ENCODE data around the gene GMDS. TPM values are rescaled to one million over a fixed set of nuclear protein-coding genes. Genes with fewer than 3 reads are reported as not detected.

GMDS gene
- total and polyA plus RNA-seq, 2 of the 8 experiments (the other 6 are each of a cell fraction or from before 2014, with no cell fraction given) = 16.8 to 50.0 TPM

DNA sequence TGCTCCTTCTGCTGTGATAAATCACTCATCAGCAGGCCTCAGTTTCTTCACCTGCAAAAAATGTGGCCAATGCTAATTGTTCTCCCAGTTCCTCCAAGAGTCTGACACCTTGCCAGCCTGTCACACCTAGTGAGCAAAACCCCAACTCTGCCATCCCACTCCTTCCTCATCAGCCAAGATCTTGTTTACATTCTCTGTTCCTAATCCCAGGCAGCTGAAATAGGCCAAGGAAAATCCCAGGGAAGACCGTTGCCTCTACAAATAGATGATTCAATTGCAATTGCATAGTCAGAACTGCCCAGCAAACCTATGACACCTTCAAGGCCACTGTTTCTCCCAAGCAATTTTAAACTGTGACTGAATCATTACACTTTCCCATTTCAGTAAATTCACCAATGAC lies 78.7 kb downstream of the GMDS start:
- no peak for FAIRE-seq
- no peak overlapping the region for H2BK20ac ChIP-seq (ENCODE audit: low read length)
- ChIA-PET POLR2A (ENCODE audit: partially characterized antibody) (no interaction called here), CTCF (ENCODE audit: partially characterized antibody) (interaction anchor here (2.3 kb wide), 1 partner anchor 9 kb away, joined by 8 read pairs; no protein-coding TSS in a partner anchor)
- H4K20me1 ChIP-seq (replicated peaks in 1 of 2; ENCODE audit: control insufficient read depth in 1 of 2, insufficient read depth in 2 of 2, low read length in 2 of 2) = no peaks in the 10 kb centered on the region
- H3K9me3 ChIP-seq (ENCODE audit: insufficient read depth in 2 of 2, low read depth in 1 of 2, low read length in 1 of 2) = peaks cover 7 to 13% of the 10 kb centered on the region in 2 experiments; a peak in 3 of 4 replicates
- no peak overlapping the region for H3K23ac ChIP-seq (ENCODE audit: insufficient read length)
- no peak overlapping the region for H2AK5ac ChIP-seq (ENCODE audit: low read depth, low read length)
- no peak overlapping the region for H3K4me3 ChIP-seq (ENCODE audit: extremely low read depth in 1 of 4, insufficient read depth in 2 of 4, low read depth in 3 of 4, low read length in 4 of 4)
- H2AFZ ChIP-seq (ENCODE audit: low read length) = no peak overlapping the region
- H2BK15ac ChIP-seq (ENCODE audit: low read length) = no peak overlapping the region
- H4K91ac ChIP-seq (replicated peaks; ENCODE audit: insufficient read length, low read length) = no peak overlapping the region
- no peak for DNase-seq (ENCODE audit: low read depth in 1 of 2, low spot score in 2 of 2)
- no peak overlapping the region for H2BK5ac ChIP-seq (ENCODE audit: low read depth, low read length)
- H3K79me1 ChIP-seq (ENCODE audit: low read depth, low read length) = 0 out of 2 replicates have a peak, but pooled peaks cover 3% of the 10 kb centered on the region
- peaks cover 0 to 3% (median 0%) of the 10 kb centered on the region in 4 experiments; a peak in 2 of 7 replicates for H3K4me1 ChIP-seq (replicated peaks in 1 of 4; ENCODE audit: control insufficient read depth in 3 of 4, insufficient read depth in 4 of 4, low read length in 3 of 4)
- no peak overlapping the region for H3K9ac ChIP-seq (replicated peaks in 1 of 4; ENCODE audit: extremely low read depth in 1 of 4, low read depth in 3 of 4, low read length in 3 of 4)
- no peak overlapping the region for H3K14ac ChIP-seq (ENCODE audit: insufficient read length)
- WGBS, 2 experiments (ENCODE audit: extremely low coverage in 1 of 2, insufficient coverage in 1 of 2, insufficient read length in 1 of 2, insufficient replicate concordance in 2 of 2, low coverage in 1 of 2, low lambda C conversion rate in 2 of 2, missing lambda C conversion rate in 1 of 2) = 100% methylated on average over 1 of the region's 1 CpG; no CpG with 5 or more reads in 1 of the 2 experiments
- H2BK120ac ChIP-seq (replicated peaks; ENCODE audit: low read depth, low read length) = no peak overlapping the region
- H3K4me2 ChIP-seq (ENCODE audit: insufficient read depth in 1 of 2, low read depth in 2 of 2, low read length in 2 of 2) = no peak overlapping the region
- H3K23me2 ChIP-seq (ENCODE audit: low read depth, low read length) = no peaks in the 10 kb centered on the region
- no peak overlapping the region for H3K4ac ChIP-seq (replicated peaks; ENCODE audit: insufficient read length, low read depth, low read length)
- no peak overlapping the region for H4K5ac ChIP-seq (ENCODE audit: insufficient read length, low read depth, low read length)
- H3K18ac ChIP-seq (ENCODE audit: extremely low read depth, low read length) = no peak overlapping the region
- no peaks in the 10 kb centered on the region for H3K27me3 ChIP-seq (replicated peaks in 1 of 4; ENCODE audit: control insufficient read depth in 3 of 4, extremely low read depth in 1 of 4, insufficient read depth in 3 of 4, low read length in 3 of 4)
- H3K79me2 ChIP-seq (ENCODE audit: control insufficient read depth in 1 of 2, insufficient read depth in 2 of 2, low read length in 2 of 2) = peaks cover 0 to 30% of the 10 kb centered on the region in 2 experiments; a peak in 2 of 4 replicates
- H2BK12ac ChIP-seq (ENCODE audit: low read depth, low read length) = no peak overlapping the region
- no peak overlapping the region for H3K27ac ChIP-seq (ENCODE audit: low read depth, low read length)
- H3K36me3 ChIP-seq (ENCODE audit: control insufficient read depth in 2 of 4, insufficient read depth in 4 of 4, low read length in 3 of 4) = 0 out of 8 replicates have a peak, but pooled peaks cover 0 to 7% (median 0%) of the 10 kb centered on the region in 4 experiments
- H3K56ac ChIP-seq (replicated peaks; ENCODE audit: insufficient read length, low read depth, low read length) = no peak overlapping the region
- H4K8ac ChIP-seq (ENCODE audit: extremely low read depth, insufficient read depth, low read length) = no peak overlapping the region
- TF ChIP-seq NANOG (IDR thresholded peaks at IDR 0.05; ENCODE audit: insufficient read depth, low read depth, low read length, poor library complexity, severe bottlenecking) = no peak
- TF ChIP-seq KDM5A (IDR thresholded peaks at IDR 0.05; ENCODE audit: low read length) = no peak
- TF ChIP-seq SP4 (IDR thresholded peaks at IDR 0.05; ENCODE audit: low read length) = no peak
- no peak for TF ChIP-seq SAP30 (IDR thresholded peaks at IDR 0.05; ENCODE audit: insufficient read depth, insufficient replicate concordance, low read length)
- no peak for TF ChIP-seq SIRT6 (IDR thresholded peaks at IDR 0.05; ENCODE audit: low read length)
- TF ChIP-seq, protein P1, sequence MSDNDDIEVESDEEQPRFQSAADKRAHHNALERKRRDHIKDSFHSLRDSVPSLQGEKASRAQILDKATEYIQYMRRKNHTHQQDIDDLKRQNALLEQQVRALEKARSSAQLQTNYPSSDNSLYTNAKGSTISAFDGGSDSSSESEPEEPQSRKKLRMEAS (IDR thresholded peaks at IDR 0.05) = no peak
- TF ChIP-seq, protein P2, sequence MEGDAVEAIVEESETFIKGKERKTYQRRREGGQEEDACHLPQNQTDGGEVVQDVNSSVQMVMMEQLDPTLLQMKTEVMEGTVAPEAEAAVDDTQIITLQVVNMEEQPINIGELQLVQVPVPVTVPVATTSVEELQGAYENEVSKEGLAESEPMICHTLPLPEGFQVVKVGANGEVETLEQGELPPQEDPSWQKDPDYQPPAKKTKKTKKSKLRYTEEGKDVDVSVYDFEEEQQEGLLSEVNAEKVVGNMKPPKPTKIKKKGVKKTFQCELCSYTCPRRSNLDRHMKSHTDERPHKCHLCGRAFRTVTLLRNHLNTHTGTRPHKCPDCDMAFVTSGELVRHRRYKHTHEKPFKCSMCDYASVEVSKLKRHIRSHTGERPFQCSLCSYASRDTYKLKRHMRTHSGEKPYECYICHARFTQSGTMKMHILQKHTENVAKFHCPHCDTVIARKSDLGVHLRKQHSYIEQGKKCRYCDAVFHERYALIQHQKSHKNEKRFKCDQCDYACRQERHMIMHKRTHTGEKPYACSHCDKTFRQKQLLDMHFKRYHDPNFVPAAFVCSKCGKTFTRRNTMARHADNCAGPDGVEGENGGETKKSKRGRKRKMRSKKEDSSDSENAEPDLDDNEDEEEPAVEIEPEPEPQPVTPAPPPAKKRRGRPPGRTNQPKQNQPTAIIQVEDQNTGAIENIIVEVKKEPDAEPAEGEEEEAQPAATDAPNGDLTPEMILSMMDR (IDR thresholded peaks at IDR 0.05; ENCODE audit: control extremely low read depth in 1 of 3, insufficient read depth in 1 of 3, low read depth in 1 of 3, low read length in 3 of 3) = no peak
- no peak for TF ChIP-seq TAF1 (IDR thresholded peaks at IDR 0.05; ENCODE audit: low read depth, low read length)
- TF ChIP-seq NRF1 (IDR thresholded peaks at IDR 0.05; ENCODE audit: low read depth, low read length) = no peak
- no peak for TF ChIP-seq ASH2L (IDR thresholded peaks at IDR 0.05; ENCODE audit: low read length)
- no peak for TF ChIP-seq RBBP5 (IDR thresholded peaks at IDR 0.05; ENCODE audit: borderline replicate concordance, low read depth, low read length)
- TF ChIP-seq SP2 (IDR thresholded peaks at IDR 0.05; ENCODE audit: low read length) = no peak
